Liver (tissue), 9 donors: ENCODE results near the gene MBD6. TPM values are rescaled to one million over a fixed set of nuclear protein-coding genes. Genes with fewer than 3 reads are reported as not detected.

Experiments used
- DNase-seq: peaks from one replicate; pipeline ENCODE4 v3.0.0-alpha.2; 2017; ENCODE audit warnings: low spot score
- H3K27ac ChIP-seq, 2 donors: one replicate each; pipeline ENCODE4 v1.7.0; 2013; ENCODE audit warnings: inconsistent platforms in 2 of 2, low read length in 2 of 2, control low read depth in 1 of 2, low read depth in 1 of 2, mild to moderate bottlenecking in 1 of 2
- H3K27me3 ChIP-seq, 4 donors: one replicate each; pipeline versions ENCODE4 v1.6.1 to v1.7.0; 2013; ENCODE audit warnings: low read length in 3 of 4, inconsistent platforms in 1 of 4, mild to moderate bottlenecking in 1 of 4, moderate library complexity in 1 of 4; ENCODE audit not compliant: control insufficient read depth in 4 of 4, insufficient read depth in 4 of 4
- H3K36me3 ChIP-seq, 4 donors: one replicate each; pipeline versions ENCODE4 v1.6.1 to v1.7.0; 2013; ENCODE audit warnings: low read length in 3 of 4, mild to moderate bottlenecking in 3 of 4, low read depth in 1 of 4, moderate library complexity in 1 of 4; ENCODE audit not compliant: control insufficient read depth in 4 of 4, insufficient read depth in 3 of 4
- H3K4me1 ChIP-seq, 4 donors: one replicate each; pipeline versions ENCODE4 v1.6.1 to v1.7.0; 2013; ENCODE audit warnings: low read length in 3 of 4, mild to moderate bottlenecking in 3 of 4, moderate library complexity in 1 of 4; ENCODE audit not compliant: control insufficient read depth in 4 of 4, insufficient read depth in 4 of 4
- H3K4me3 ChIP-seq, 3 donors: one replicate each; pipeline versions ENCODE4 v1.6.1 to v1.7.0; 2013; ENCODE audit warnings: low read length in 3 of 3, control low read depth in 1 of 3, low read depth in 1 of 3, mild to moderate bottlenecking in 1 of 3
- H3K9ac ChIP-seq, 2 donors: one replicate each; pipeline ENCODE4 v1.7.0; 2013; ENCODE audit warnings: low read length in 2 of 2, mild to moderate bottlenecking in 2 of 2, moderate library complexity in 2 of 2, control low read depth in 1 of 2, low read depth in 1 of 2
- H3K9me3 ChIP-seq, 4 donors: one replicate each; pipeline versions ENCODE4 v1.6.1 to v1.7.0; 2013; ENCODE audit warnings: low read length in 3 of 4; ENCODE audit not compliant: control insufficient read depth in 4 of 4
- EGR1 ChIP-seq, 2 donors: IDR thresholded peaks; 2 replicates each; pipeline ENCODE4 v1.6.1; 2016 to 2018; ENCODE audit warnings: antibody characterized with exemption in 2 of 2, low read depth in 2 of 2
- FOXA1 ChIP-seq: IDR thresholded peaks from 2 replicates; pipeline ENCODE4 v1.6.1; 2016; ENCODE audit warnings: antibody characterized with exemption
- FOXA2 ChIP-seq: IDR thresholded peaks from 2 replicates; pipeline ENCODE4 v1.6.1; 2016; ENCODE audit warnings: antibody characterized with exemption
- GABPA ChIP-seq, 2 donors: IDR thresholded peaks in 1 of 2; conservative IDR thresholded peaks in 1 of 2; 2 replicates each; pipeline ENCODE4 v1.6.1; 2016; ENCODE audit warnings: antibody characterized with exemption in 2 of 2, mild to moderate bottlenecking in 1 of 2, moderate library complexity in 1 of 2
- HNF4A ChIP-seq, 2 donors: conservative IDR thresholded peaks; 2 replicates each; pipeline ENCODE4 v1.6.1; 2016; ENCODE audit warnings: antibody characterized with exemption in 2 of 2, mild to moderate bottlenecking in 2 of 2
- HNF4G ChIP-seq: IDR thresholded peaks from 2 replicates; pipeline ENCODE4 v1.6.1; 2016; ENCODE audit warnings: antibody characterized with exemption
- JUND ChIP-seq, 2 donors: IDR thresholded peaks; 2 replicates each; pipeline ENCODE4 v1.6.1; 2016; ENCODE audit warnings: antibody characterized with exemption in 2 of 2
- NR2F2 ChIP-seq: IDR thresholded peaks from 2 replicates; pipeline ENCODE4 v1.6.1; 2016; ENCODE audit warnings: antibody characterized with exemption
- RAD21 ChIP-seq, 2 donors: IDR thresholded peaks; 2 replicates each; pipeline ENCODE4 v1.6.1; 2016; ENCODE audit warnings: antibody characterized with exemption in 2 of 2, mild to moderate bottlenecking in 2 of 2
- RXRA ChIP-seq, 2 donors: IDR thresholded peaks; 2 replicates each; pipeline ENCODE4 v1.6.1; 2017 to 2018; ENCODE audit warnings: antibody characterized with exemption in 2 of 2, mild to moderate bottlenecking in 1 of 2
- TAF1 ChIP-seq: conservative IDR thresholded peaks from 2 replicates; pipeline ENCODE4 v1.6.1; 2016; ENCODE audit warnings: antibody characterized with exemption, mild to moderate bottlenecking
- YY1 ChIP-seq: IDR thresholded peaks from 2 replicates; pipeline ENCODE4 v1.6.1; 2016; ENCODE audit warnings: antibody characterized with exemption, mild to moderate bottlenecking
- WGBS: extraction: QIAGEN DNeasy Blood & Tissue Kit; methylation state at CpG from one replicate; pipeline ENCODE4 v1.1.7; 2013; 5-methylcytosine and 5-hydroxymethylcytosine counted together
- polyA plus RNA-seq, 2 donors: library from polyadenylated mRNA; stranded (reverse) in 1 of 2; unstranded in 1 of 2; fragments of 200-250 nt in 1 of 2; fragments of >200 nt in 1 of 2; fragmentation: Nextera tagmentation in 1 of 2; extraction: Ambion mirVana in 1 of 2; gene quantifications; one replicate each; pipeline versions ENCODE4 v1.2.1 to v1.2.3, GENCODE V29; 2013 to 2015
- total RNA-seq, 2 donors: library from RNA; depleted of rRNA; stranded (reverse); fragments of >200 nt; gene quantifications; one replicate each; pipeline ENCODE4 v1.2.3, GENCODE V29; 2014
- TF ChIP-seq, protein P1 (sequence below): IDR thresholded peaks from 2 replicates; pipeline ENCODE4 v1.6.1; 2016; ENCODE audit warnings: antibody characterized with exemption, mild to moderate bottlenecking
- TF ChIP-seq, protein P2 (sequence below): IDR thresholded peaks from 2 replicates; pipeline ENCODE4 v1.6.1; 2016; ENCODE audit warnings: antibody characterized with exemption
- TF ChIP-seq, protein P3 (sequence below): IDR thresholded peaks from 2 replicates; pipeline ENCODE4 v1.6.1; 2016; ENCODE audit warnings: antibody characterized with exemption
- TF ChIP-seq, protein P4 (sequence below): IDR thresholded peaks from 2 replicates; pipeline ENCODE4 v1.6.1; 2016; ENCODE audit warnings: antibody characterized with exemption
- donor health status: healthy.
- donor health status: healthy.
- donor health status: healthy.
- donor health status: healthy.
- donor health status: healthy.

MBD6 gene
- total and polyA plus RNA-seq, 4 donors: 9.9 to 20.2 (median 14.9) TPM

DNA sequence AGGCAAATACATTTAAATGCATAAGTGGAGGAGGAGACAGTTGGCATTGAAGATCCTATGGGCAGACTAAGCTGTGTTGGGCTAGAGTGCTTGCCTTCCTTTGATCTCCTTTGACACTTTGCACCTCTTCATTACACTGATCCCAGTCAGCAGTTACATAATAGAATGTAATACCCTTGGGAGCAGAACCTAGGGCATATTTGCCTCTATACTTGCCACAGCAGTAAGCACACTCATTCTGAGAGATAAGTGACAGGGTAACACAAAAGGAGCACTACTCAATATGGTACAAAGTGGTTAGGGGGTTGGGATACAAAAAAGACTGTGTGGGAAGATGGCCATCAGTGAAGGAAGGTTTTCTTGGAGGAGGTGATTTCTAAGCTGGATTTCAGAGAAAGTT, 25.8 kb upstream of the MBD6 start:
- no peaks in the 10 kb centered on the region for H3K4me1 ChIP-seq
- H3K36me3 ChIP-seq: peaks cover 16 to 45% (median 27%) of the 10 kb centered on the region in 4 donors
- H3K9ac ChIP-seq: no peak overlapping the region
- TF ChIP-seq RAD21 (IDR thresholded peaks at IDR 0.05): no peak
- TF ChIP-seq HNF4A (conservative IDR thresholded peaks at IDR 0.05): no peak
- no peak for TF ChIP-seq HNF4G
- TF ChIP-seq RXRA (IDR thresholded peaks at IDR 0.05): no peak
- TF ChIP-seq, protein P1, sequence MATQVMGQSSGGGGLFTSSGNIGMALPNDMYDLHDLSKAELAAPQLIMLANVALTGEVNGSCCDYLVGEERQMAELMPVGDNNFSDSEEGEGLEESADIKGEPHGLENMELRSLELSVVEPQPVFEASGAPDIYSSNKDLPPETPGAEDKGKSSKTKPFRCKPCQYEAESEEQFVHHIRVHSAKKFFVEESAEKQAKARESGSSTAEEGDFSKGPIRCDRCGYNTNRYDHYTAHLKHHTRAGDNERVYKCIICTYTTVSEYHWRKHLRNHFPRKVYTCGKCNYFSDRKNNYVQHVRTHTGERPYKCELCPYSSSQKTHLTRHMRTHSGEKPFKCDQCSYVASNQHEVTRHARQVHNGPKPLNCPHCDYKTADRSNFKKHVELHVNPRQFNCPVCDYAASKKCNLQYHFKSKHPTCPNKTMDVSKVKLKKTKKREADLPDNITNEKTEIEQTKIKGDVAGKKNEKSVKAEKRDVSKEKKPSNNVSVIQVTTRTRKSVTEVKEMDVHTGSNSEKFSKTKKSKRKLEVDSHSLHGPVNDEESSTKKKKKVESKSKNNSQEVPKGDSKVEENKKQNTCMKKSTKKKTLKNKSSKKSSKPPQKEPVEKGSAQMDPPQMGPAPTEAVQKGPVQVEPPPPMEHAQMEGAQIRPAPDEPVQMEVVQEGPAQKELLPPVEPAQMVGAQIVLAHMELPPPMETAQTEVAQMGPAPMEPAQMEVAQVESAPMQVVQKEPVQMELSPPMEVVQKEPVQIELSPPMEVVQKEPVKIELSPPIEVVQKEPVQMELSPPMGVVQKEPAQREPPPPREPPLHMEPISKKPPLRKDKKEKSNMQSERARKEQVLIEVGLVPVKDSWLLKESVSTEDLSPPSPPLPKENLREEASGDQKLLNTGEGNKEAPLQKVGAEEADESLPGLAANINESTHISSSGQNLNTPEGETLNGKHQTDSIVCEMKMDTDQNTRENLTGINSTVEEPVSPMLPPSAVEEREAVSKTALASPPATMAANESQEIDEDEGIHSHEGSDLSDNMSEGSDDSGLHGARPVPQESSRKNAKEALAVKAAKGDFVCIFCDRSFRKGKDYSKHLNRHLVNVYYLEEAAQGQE: no peak
- TF ChIP-seq FOXA2: no peak
- TF ChIP-seq TAF1: no peak
- TF ChIP-seq EGR1 (IDR thresholded peaks at IDR 0.05; ENCODE audit: low read depth in 2 of 2): no peak
- no peak for TF ChIP-seq NR2F2
- TF ChIP-seq, protein P2, sequence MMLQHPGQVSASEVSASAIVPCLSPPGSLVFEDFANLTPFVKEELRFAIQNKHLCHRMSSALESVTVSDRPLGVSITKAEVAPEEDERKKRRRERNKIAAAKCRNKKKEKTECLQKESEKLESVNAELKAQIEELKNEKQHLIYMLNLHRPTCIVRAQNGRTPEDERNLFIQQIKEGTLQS: no peak
- no peak for TF ChIP-seq YY1
- no peak for TF ChIP-seq FOXA1
- TF ChIP-seq GABPA (IDR thresholded peaks at IDR 0.05 in 1 of 2, conservative IDR thresholded peaks at IDR 0.05 in 1 of 2): no peak
- DNase-seq: no peak
- no peaks in the 10 kb centered on the region for H3K27me3 ChIP-seq
- H3K27ac ChIP-seq: no peak overlapping the region
- no peak overlapping the region for H3K4me3 ChIP-seq
- H3K9me3 ChIP-seq: no peaks in the 10 kb centered on the region

DNA sequence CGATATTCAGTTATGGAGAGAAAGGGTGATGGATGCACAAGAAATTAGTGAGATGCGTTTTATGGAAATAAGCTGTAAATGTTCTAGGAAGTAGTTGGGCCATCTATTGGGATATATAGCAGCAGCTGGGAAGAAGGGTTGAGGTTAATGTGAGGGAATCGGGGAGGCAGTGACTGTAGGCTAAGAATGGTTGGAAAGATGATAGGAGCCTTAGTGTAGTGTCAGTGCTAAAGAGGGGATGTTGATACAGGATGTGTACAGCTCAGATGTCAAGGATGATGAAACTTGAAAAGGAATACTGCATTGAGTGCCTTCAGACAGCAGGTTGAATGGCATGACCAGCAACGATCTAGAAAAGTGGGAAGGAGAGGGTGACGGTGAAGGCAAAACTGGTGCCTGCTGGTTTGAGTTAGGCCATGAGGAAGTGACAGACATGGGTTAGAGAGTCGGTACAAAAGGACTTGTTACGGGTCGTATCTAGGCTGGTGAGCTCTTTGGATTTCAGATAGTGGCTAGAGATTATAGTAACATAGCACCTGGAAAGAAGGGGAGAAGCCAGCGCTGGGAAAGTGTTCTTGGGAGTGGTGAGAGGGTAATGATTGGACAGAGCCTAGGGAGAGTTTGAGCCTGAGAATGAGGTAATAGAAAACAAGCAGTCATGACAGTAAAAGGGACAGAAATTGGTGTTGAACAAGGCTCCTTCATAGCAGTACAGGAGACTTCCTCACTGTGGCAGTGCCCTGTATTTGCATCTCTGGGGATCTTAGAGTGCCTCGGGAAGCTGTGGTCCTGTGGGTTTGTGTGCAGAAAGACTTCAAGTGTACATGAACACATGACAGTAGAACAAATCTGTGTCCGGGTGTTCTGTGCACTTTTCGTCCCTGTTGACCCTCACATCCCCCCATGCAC, 25.1 kb upstream of the MBD6 start:
- 95% methylated on average over 12 of the region's 12 CpGs for WGBS
- H3K27ac ChIP-seq: no peak overlapping the region
- H3K9ac ChIP-seq: no peak overlapping the region
- no peaks in the 10 kb centered on the region for H3K4me1 ChIP-seq
- no peak overlapping the region for H3K4me3 ChIP-seq
- no peak for DNase-seq
- TF ChIP-seq GABPA (IDR thresholded peaks at IDR 0.05 in 1 of 2, conservative IDR thresholded peaks at IDR 0.05 in 1 of 2): no peak
- no peak for TF ChIP-seq YY1
- TF ChIP-seq JUND (IDR thresholded peaks at IDR 0.05): no peak
- TF ChIP-seq, protein P3, sequence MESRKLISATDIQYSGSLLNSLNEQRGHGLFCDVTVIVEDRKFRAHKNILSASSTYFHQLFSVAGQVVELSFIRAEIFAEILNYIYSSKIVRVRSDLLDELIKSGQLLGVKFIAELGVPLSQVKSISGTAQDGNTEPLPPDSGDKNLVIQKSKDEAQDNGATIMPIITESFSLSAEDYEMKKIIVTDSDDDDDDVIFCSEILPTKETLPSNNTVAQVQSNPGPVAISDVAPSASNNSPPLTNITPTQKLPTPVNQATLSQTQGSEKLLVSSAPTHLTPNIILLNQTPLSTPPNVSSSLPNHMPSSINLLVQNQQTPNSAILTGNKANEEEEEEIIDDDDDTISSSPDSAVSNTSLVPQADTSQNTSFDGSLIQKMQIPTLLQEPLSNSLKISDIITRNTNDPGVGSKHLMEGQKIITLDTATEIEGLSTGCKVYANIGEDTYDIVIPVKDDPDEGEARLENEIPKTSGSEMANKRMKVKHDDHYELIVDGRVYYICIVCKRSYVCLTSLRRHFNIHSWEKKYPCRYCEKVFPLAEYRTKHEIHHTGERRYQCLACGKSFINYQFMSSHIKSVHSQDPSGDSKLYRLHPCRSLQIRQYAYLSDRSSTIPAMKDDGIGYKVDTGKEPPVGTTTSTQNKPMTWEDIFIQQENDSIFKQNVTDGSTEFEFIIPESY: no peak
- no peak for TF ChIP-seq FOXA1
- no peak for TF ChIP-seq RXRA (IDR thresholded peaks at IDR 0.05)
- TF ChIP-seq, protein P1: no peak
- no peak for TF ChIP-seq FOXA2
- TF ChIP-seq, protein P2: no peak
- TF ChIP-seq NR2F2: no peak
- TF ChIP-seq, protein P4, sequence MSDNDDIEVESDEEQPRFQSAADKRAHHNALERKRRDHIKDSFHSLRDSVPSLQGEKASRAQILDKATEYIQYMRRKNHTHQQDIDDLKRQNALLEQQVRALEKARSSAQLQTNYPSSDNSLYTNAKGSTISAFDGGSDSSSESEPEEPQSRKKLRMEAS: no peak
- no peak for TF ChIP-seq EGR1 (IDR thresholded peaks at IDR 0.05; ENCODE audit: low read depth in 2 of 2)
- no peak for TF ChIP-seq TAF1
- H3K36me3 ChIP-seq: peaks cover 16 to 50% (median 29%) of the 10 kb centered on the region in 4 donors
- H3K9me3 ChIP-seq: no peaks in the 10 kb centered on the region
- no peaks in the 10 kb centered on the region for H3K27me3 ChIP-seq
